Fibroblast of skin of back (primary cell): Measurements from ENCODE around the gene NOXRED1. TPM values are rescaled to one million over a fixed set of nuclear protein-coding genes. Genes with fewer than 3 reads are reported as not detected.
"Not testable (repeated sequence)": the region's sequence is repeated elsewhere in the genome, so short reads cannot be mapped to it uniquely, and the experiment has no call there.

Experiments
- DNase-seq: peaks from one replicate; pipeline ENCODE4 v3.0.0-alpha.2; 2013
- polyA plus RNA-seq, 2 experiments: library from polyadenylated mRNA; unstranded; fragments of 120-200 nt; gene quantifications; one replicate each; pipeline ENCODE4 v1.2.1, GENCODE V29; 2013; ENCODE audit not compliant: insufficient read length in 2 of 2

The NOXRED1 gene
- polyA plus RNA-seq (2013, experiment 1 of 2; ENCODE audit: insufficient read length): 0.23 TPM
- polyA plus RNA-seq (2013, experiment 2 of 2; ENCODE audit: insufficient read length): 0.12 TPM

GRCh38 chr14:77423423-77423822 is at the start of gene NOXRED1:
Gene NOXRED1, minus strand, starts transcription at chr14:77423523. Its CDS starts 634 bp downstream, at chr14:77422889.
- no peak for DNase-seq

- no peak for DNase-seq
Observed at GRCh38 chr14:77470224-77470870, 47.0 kb upstream of the NOXRED1 start.

- DNase-seq: no peak
Observed at GRCh38 chr14:77469539-77469938, 46.2 kb upstream of the NOXRED1 start.

- no peak for DNase-seq
Observed at GRCh38 chr14:77469067-77469505, 45.8 kb upstream of the NOXRED1 start.

GRCh38 chr14:77467801-77468200 is 44.5 kb upstream of the NOXRED1 start:
- no peak for DNase-seq

GRCh38 chr14:77459072-77459723 is 35.9 kb upstream of the NOXRED1 start:
- peak; percentile 69 for DNase-seq

- DNase-seq: peak; percentile 23
Observed at GRCh38 chr14:77458249-77458950, 35.1 kb upstream of the NOXRED1 start.

- DNase-seq: peak; percentile 99
Observed at GRCh38 chr14:77457522-77458248, 34.4 kb upstream of the NOXRED1 start, which contains the start of the genes AHSA1 and VIPAS39. Gene AHSA1, plus strand, starts transcription at chr14:77458093. Its CDS starts 97 bp downstream, at chr14:77458190. Gene VIPAS39, minus strand, starts transcription at chr14:77457601. Its CDS starts 3,499 bp downstream, at chr14:77454102.

GRCh38 chr14:77457115-77457521 is 33.8 kb upstream of the NOXRED1 start:
- no peak for DNase-seq

- DNase-seq: no peak
Observed at GRCh38 chr14:77455966-77456640, 32.8 kb upstream of the NOXRED1 start.

- no peak for DNase-seq
Observed at GRCh38 chr14:77442196-77442595, 18.9 kb upstream of the NOXRED1 start.

GRCh38 chr14:77439861-77440260 is 16.5 kb upstream of the NOXRED1 start:
- no peak for DNase-seq

GRCh38 chr14:77438596-77438995 is 15.3 kb upstream of the NOXRED1 start:
- no peak for DNase-seq

- peak; percentile 5 for DNase-seq
Observed at GRCh38 chr14:77436042-77436441, 12.7 kb upstream of the NOXRED1 start.

- DNase-seq: no peak
Observed at GRCh38 chr14:77426396-77426795, 3.1 kb upstream of the NOXRED1 start.

- DNase-seq: no peak
Observed at GRCh38 chr14:77424862-77425261, 1.5 kb upstream of the NOXRED1 start.

- peak; percentile 12 for DNase-seq
Observed at GRCh38 chr14:77421201-77421600, 2.1 kb downstream of the NOXRED1 start.

GRCh38 chr14:77416836-77417235 is 6.5 kb downstream of the NOXRED1 start:
- no peak for DNase-seq

- DNase-seq: not testable (repeated sequence)
Observed at GRCh38 chr14:77416098-77416497, 7.2 kb downstream of the NOXRED1 start.

- not testable (repeated sequence) for DNase-seq
Observed at GRCh38 chr14:77415403-77416030, 7.8 kb downstream of the NOXRED1 start.

GRCh38 chr14:77409131-77409533 is 14.2 kb downstream of the NOXRED1 start:
- DNase-seq: no peak
